ENCODE data around the gene SLC39A12. TPM values are rescaled to one million over a fixed set of nuclear protein-coding genes. Genes with fewer than 3 reads are reported as not detected.
A peak's percentile ranks its signal among the peaks of the same experiment; 100 is the strongest.
"Not testable (repeated sequence)": the region's sequence is repeated elsewhere in the genome, so short reads cannot be mapped to it uniquely, and the experiment has no call there.

Gene SLC39A12
- total RNA-seq, 2 donors from 2014 or later, result not detected

DNA sequence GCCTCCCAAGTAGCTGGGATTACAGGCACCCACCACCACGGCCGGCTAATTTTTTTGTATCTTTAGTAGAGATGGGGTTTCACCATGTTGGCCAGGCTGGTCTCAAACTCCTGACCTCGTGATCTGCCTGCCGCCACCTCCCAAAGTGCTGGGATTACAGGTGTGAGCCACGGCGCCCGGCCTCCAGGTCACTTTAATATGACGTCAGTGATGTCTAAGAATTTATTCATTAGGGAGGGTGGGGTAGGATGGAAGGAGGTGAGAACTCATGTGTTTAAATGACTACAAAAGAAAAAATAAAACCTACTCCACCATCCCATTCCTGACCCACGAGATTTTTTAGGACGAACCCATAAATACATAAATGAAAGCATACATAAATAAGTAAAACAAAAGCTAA, 2.7 kb downstream of the SLC39A12 start:
- not testable (repeated sequence) for ATAC-seq; H3K9me3 Mint-ChIP-seq; H3K36me3 Mint-ChIP-seq; DNase-seq (ENCODE audit: low spot score in 2 of 2); H3K27ac Mint-ChIP-seq

DNA sequence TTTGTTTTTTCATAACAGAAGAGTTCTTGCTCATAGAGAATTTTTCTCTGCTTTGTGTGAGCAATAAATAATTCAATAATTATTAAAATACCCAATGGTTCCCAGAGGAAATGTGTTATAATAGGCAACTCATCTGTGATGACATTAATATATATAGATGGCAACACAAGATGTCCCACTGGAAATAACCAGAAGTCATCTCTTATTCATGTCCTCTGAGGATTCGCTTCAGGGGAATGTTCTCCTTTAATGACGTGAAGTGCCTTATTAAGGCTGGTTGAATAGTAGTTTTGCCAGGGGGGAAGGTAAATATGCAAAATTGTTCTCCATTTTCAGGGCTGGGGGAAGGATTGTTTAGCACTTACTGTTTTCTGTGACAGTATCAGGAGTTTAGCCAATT, 3.1 kb downstream of the SLC39A12 start:
- no peak for DNase-seq (ENCODE audit: low spot score in 2 of 2)
- peaks cover 0 to 8% of the 10 kb centered on the region in 2 donors for H3K9me3 Mint-ChIP-seq
- H3K36me3 Mint-ChIP-seq, result no peaks in the 10 kb centered on the region
- no peak overlapping the region for H3K27ac Mint-ChIP-seq
- no peak for ATAC-seq

DNA sequence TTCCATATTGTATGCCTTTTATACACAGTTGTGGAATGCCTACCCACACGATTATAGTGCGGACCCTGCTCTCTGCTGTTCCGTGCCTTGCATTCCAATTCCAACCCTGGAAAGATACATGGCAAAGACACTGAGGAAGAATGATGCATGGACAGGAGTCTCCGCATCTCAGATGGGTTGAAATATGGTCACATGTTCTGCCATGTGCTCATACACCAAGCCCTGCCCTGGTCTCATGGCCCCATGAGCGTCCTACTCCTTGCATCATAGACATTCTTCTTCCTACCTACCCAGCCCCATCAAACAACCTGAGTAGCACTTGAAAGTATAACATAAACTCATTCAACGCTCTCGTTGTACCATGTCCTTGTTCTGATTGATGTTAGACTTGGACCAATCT, 6.3 kb downstream of the SLC39A12 start:
- DNase-seq (ENCODE audit: low spot score in 2 of 2), result no peak
- Mint-ChIP-seq H3K9me3 (peaks cover 3 to 13% of the 10 kb centered on the region in 2 donors), H3K27ac (no peak overlapping the region), H3K36me3 (no peaks in the 10 kb centered on the region)
- ATAC-seq, result no peak

DNA sequence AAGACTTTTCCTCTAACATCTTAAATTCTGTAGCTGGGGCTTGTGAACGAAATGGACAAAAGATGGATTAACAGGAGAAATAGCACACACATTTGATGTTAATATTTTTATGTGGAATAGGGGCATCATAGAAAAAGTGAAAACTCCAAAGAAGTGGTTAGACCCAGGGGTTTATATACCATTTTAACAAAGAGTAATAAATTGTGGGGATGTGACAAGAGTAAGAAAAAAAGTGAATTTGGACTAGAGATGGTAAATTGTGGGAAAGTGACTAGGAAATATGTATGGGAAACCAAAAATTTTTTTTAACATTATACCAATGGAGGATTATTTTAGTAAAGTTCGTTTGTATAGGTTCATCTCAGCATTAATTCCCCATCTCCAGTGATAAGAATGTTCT, 8.2 kb downstream of the SLC39A12 start:
- ATAC-seq, result no peak
- Mint-ChIP-seq H3K36me3 (no peaks in the 10 kb centered on the region), H3K9me3 (peaks cover 3 to 16% of the 10 kb centered on the region in 2 donors), H3K27ac (no peak overlapping the region)
- no peak for DNase-seq (ENCODE audit: low spot score in 2 of 2)

DNA sequence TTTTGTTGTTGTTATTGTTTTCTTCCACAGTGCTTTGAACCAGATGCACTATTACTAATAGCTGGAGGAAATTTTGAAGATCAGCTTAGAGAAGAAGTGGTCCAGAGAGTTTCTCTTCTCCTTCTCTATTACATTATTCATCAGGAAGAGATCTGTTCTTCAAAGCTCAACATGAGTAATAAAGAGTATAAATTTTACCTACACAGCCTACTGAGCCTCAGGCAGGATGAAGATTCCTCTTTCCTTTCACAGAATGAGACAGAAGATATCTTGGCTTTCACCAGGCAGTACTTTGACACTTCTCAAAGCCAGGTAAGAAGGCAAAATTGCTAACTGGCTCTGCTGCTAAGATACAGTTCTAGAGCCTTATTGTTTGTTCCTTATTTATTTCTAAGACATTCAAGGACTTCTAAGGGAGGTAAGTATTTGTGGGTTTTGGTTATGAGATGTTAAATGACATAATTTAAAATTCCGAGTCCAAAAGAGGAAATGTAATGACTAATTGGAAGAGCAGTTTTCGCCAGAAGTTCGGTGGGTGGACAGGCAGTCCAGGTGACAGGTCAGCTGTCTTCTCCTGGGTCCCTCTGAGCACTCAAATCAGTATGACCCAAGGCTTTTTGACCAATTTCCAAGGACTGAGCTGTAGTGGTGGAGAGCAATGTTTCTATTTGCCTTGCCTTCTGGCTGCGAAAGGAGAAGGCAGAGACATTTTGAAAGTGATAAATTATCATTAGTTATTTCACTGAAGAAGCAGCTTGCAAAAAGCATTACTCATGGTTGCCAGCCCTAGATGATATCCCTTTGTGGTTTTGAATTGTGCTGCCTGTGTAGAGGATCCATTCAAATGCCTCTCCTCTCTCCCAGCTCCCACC, 10.1 kb downstream of the SLC39A12 start:
- DNase-seq (ENCODE audit: low spot score in 2 of 2) (no peak), ATAC-seq (no peak)
- H3K27ac Mint-ChIP-seq, result no peak overlapping the region
- H3K9me3 Mint-ChIP-seq, result peaks cover 3 to 16% of the 10 kb centered on the region in 2 donors
- H3K36me3 Mint-ChIP-seq, result no peaks in the 10 kb centered on the region

DNA sequence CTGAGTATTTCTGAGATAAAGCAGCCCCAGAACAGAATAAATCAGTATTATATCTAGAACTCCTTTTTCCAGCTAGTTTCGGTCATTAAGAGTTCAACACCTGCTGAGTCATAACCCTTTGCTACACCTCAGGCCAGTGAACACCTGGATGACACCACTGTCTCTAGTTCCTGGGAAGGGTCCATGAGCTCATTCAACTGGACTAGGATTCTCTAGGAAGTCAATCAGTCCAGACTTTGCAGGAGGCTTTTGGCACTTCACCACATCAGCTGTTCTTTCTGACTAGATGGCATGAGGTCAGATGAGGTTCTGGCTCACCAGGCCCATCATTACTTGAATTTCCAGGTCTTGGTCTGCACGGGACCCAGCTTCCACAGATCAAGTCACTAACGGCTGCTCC, 11.7 kb downstream of the SLC39A12 start:
- H3K27ac Mint-ChIP-seq, result no peak overlapping the region

DNA sequence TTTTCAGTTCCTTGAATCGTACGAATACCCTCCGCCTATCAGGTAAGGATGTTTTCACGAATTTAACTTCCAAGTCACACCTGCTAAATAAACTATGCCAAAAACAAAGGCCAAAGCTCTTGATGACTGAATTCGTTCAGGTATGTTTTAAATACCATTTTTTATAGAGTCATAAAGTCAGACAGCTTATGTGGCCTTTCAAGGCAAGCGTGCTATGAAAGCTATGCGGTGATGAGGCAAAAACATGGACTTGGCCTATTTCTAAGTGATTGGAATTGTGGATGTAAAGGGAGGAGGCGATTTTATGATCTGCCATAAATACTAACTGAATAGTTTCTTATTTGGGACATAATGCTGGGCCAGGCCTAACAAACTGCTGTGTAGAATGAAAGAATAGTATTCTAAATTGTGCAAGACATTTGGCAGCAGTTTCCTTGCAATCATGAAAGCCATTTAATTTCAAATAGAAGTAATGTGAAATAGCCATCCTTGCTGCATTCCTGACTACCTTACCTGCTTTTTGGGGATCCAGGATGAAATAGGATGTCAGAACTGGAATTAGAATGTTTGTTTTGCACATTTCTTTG, 14.0 kb downstream of the SLC39A12 start:
- H3K9me3 Mint-ChIP-seq, result peaks cover 12 to 20% of the 10 kb centered on the region in 2 donors
- no peak overlapping the region for H3K27ac Mint-ChIP-seq
- DNase-seq (ENCODE audit: low spot score in 2 of 2), result no peak
- H3K36me3 Mint-ChIP-seq, result no peaks in the 10 kb centered on the region
- ATAC-seq, result no peak

More for the DNA sequence above, 11.7 kb downstream of the SLC39A12 start:
- ATAC-seq, result no peak
- Mint-ChIP-seq H3K9me3 (peaks cover 5 to 16% of the 10 kb centered on the region in 2 donors), H3K36me3 (no peaks in the 10 kb centered on the region)
- DNase-seq (ENCODE audit: low spot score in 2 of 2), result no peak

DNA sequence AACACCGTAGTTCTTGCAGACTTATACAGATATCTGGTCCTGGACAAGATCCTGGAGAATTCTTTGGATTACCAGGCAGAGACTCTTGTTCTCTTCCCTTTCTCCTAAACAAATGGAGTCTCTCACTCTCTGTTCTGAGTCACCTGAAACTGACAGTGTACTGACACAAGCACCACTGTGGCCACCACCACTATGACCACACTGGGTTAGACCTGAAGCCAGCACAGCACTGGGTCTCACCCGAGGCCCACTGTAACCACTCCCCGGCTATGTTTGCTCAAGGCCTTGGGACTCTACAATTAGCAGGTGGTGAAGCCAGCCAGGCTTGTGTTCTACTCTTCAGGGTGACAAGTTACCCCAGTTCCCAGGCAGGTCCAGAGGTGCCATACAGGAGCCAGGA, 22.8 kb downstream of the SLC39A12 start:
- Mint-ChIP-seq H3K36me3 (no peaks in the 10 kb centered on the region), H3K9me3 (peaks cover 5 to 13% of the 10 kb centered on the region in 2 donors)
- no peak for ATAC-seq

DNA sequence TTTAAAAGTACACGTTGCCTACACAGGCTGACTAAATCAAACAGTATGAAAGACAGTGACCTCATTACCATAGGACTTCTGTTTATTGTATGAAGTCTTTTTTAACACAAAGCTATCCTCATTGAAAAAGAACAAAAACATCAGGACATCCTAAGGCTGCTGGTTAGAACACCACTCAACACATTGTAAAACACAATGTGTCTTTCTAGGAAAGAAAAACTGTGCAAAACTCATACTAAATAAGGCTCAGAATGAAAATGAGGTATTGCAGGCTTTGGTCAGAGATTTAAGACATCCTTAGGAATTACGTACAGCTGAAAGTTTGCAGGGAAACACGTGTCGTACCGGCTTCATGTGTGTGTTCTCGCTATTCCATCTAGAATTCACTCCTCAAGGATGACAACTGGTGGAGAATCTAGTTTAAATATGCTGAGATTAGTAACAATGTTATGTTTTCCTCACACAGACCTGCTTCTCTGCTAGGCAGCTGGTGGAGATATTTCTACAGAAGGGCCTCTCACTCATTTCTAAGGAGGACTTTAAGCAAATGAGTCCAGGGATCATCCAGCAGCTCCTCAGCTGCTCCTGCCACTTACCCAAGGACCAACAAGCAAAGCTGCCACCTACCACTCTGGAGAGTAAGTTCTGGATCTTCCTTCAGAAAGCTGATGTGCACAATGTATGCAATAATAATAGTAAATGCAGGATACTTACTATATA, 29.3 kb downstream of the SLC39A12 start:
- no peak for DNase-seq (ENCODE audit: low spot score in 2 of 2)
- Mint-ChIP-seq H3K9me3 (peaks cover 0 to 3% of the 10 kb centered on the region in 2 donors), H3K27ac (no peak overlapping the region), H3K36me3 (no peaks in the 10 kb centered on the region)
- ATAC-seq, result no peak

More for the DNA sequence above, 22.8 kb downstream of the SLC39A12 start:
- DNase-seq (ENCODE audit: low spot score in 2 of 2), result no peak
- no peak overlapping the region for H3K27ac Mint-ChIP-seq

DNA sequence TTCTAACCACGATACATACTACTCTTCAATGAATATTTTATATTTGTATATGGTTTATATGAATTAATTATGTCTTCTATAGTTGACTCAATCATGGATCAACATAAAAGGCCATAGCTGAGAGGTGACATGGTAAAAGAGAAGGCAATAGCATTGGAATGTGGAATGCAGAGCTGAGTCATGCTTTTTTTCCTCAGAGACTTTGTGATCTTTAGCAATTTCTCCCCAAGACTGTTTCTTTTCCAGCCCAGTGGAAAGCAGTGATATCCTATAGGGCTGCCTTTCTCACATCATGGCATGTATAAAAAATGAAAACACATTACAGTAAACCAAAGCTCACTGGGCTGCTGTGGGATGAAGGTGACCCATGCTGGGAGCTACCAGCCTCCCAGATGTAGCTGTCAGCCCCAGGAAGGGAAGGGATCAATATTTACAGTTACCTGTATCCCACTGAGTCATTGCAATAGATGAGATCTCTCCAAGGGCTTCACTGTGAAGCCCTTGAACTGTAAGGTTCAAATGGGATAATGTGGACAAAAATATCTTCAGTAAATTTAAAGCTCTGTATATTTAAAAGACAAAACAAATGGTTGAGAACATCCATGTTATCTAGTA, 30.2 kb downstream of the SLC39A12 start:
- DNase-seq (ENCODE audit: low spot score in 2 of 2) (no peak), ATAC-seq (no peak)
- Mint-ChIP-seq H3K27ac (no peak overlapping the region), H3K9me3 (peaks cover 0 to 3% of the 10 kb centered on the region in 2 donors), H3K36me3 (no peaks in the 10 kb centered on the region)

DNA sequence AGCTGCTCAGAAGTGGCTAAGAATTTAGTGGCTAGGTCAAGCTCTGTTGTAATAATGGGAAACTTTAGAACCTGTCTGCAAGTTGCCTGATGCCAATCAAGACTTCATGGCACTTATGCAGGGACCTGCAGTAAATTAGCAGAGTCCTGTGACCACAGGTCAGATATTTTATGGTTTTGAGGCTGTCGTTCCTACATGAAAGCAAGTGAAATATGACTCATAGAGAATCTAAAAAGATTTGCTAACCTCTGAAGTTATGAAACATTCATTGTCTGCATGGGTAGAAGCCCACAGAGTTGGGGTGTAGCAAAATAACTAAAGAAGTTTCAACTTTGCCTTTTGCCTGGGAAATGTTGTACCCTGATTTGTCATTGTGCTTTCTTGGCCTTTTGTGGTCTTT, 32.3 kb downstream of the SLC39A12 start:
- DNase-seq (ENCODE audit: low spot score in 2 of 2) (no peak), ATAC-seq (peak in 1 of 2 donors; percentile 28)
- Mint-ChIP-seq H3K27ac (no peak overlapping the region), H3K9me3 (peaks cover 0 to 3% of the 10 kb centered on the region in 2 donors), H3K36me3 (no peaks in the 10 kb centered on the region)

DNA sequence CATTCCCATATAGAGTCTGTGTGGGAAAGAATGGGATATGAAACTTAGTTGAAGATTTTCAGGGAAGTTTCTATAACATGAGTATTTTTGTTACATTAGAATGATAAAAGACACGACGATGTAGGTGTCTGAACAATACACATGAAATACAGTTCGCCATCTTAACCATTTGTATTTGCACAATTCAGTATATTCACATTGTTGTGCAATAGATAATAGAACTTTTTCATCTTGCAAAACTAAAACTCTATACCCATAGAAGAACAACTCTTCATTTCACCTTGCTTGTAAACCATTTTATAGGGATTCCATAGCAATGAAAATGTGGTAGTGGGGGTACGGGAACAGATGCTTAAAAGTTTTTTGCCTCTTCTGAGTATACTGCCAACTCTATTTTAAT, 32.8 kb downstream of the SLC39A12 start:
- Mint-ChIP-seq H3K36me3 (no peaks in the 10 kb centered on the region), H3K9me3 (peaks cover 0 to 3% of the 10 kb centered on the region in 2 donors), H3K27ac (no peak overlapping the region)
- DNase-seq (ENCODE audit: low spot score in 2 of 2) (no peak), ATAC-seq (no peak)

DNA sequence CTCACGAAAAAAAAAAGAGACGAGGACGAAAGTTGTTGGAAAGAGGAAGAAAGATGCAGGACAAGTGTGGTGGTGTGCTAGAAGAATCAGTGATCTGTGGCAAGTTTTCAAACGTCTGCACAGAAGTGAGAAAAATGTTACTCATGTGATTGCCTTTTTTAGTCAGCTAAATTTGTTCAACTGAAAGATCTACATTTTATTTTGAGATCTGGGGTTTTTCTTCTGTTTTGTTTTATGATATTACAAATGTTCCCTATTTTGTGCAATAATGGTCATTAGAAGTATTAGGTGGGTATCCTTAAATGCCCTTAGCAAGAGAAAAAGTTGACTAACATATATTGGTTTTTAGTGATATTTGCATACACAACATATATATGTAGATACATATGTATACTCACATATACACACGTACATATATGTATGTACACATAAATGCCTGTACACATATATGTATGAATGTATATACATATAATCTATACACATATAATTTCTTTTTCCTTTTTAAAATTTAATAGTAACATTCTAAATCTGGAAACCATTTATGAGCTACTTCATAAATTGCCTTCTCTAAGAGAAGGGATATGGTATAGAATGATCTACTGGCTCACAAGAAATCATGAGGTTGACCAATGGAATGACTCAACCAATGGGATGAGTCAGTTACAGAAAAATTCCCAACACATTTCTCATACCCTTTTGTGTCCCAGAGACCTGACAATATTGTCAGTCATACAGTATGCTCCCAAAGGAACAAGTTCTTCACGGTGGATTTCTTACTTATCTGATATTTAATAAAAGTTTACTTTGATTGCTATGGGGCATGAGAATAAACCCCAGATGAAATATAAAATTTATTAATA, 38.4 kb downstream of the SLC39A12 start:
- no peak overlapping the region for H3K27ac Mint-ChIP-seq
- H3K36me3 Mint-ChIP-seq, result no peaks in the 10 kb centered on the region
- peaks cover 0 to 3% of the 10 kb centered on the region in 2 donors for H3K9me3 Mint-ChIP-seq
- no peak for ATAC-seq
- no peak for DNase-seq (ENCODE audit: low spot score in 2 of 2)

DNA sequence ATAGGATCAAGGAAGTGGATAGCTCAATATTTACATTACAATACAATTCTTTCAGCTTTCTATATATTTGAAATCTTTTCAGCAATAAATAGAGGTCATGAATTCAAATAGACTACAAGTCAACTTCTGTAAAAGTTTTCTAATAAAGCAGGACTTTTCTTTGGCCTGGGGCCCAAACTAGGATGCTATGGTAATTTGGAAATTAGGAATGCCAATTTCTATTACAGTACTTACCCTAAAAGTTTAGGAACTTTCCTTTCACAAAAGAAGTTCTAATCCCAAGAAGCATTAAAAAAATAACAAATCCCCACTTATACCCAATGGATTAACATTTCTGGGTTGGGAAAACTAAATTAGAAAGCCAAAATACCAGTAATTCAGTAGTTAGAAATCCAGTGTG, 40.5 kb downstream of the SLC39A12 start:
- peaks cover 0 to 3% of the 10 kb centered on the region in 2 donors for H3K9me3 Mint-ChIP-seq
- H3K27ac Mint-ChIP-seq, result no peak overlapping the region
- ATAC-seq (no peak), DNase-seq (ENCODE audit: low spot score in 2 of 2) (no peak)
- H3K36me3 Mint-ChIP-seq, result no peaks in the 10 kb centered on the region

DNA sequence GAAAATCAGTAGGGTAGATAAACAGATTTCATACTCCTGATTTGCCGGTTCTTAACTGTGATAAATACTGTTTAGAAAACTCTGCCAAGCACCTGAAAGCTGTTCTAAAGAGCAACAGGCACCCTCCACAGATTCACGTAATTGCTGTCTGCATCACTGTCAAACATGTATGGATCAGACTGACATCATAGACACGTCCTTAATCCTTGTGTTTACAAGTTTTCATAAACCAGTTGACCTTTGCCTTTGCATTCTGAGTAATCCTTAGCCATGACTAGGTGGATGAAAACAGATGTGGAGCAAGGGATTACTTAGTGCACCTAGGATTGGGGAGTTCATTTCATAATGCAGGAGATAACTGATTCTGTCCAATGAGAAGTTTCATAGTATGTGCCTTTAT, 41.6 kb downstream of the SLC39A12 start:
- no peak for ATAC-seq
- no peak for DNase-seq (ENCODE audit: low spot score in 2 of 2)
- H3K9me3 Mint-ChIP-seq, result peaks cover 0 to under 1% of the 10 kb centered on the region in 2 donors
- no peaks in the 10 kb centered on the region for H3K36me3 Mint-ChIP-seq
- no peak overlapping the region for H3K27ac Mint-ChIP-seq

DNA sequence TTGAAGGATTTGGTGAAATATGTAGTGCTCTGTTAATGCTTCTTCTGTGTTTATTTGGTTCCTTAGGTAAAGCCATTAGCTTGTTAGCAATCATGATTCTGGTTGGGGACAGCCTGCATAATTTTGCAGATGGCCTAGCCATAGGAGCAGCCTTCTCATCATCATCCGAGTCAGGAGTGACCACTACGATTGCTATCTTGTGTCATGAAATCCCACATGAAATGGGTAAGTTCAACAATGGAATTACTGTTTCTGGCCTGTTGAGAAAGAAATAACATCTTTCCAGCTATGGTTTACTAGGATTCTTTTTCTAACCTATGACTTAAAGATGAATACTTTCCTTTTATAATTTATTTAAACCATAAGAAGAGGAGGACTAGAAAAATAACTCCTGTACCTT, 48.9 kb downstream of the SLC39A12 start:
- Mint-ChIP-seq H3K27ac (no peak overlapping the region), H3K36me3 (no peaks in the 10 kb centered on the region), H3K9me3 (no peaks in the 10 kb centered on the region)
- ATAC-seq (no peak), DNase-seq (ENCODE audit: low spot score in 2 of 2) (no peak)

Data from activated naive CD4-positive, alpha-beta T cell treated with anti-CD3 and anti-CD28 coated beads, Interleukin-2, amount 50 U/mL, for 72 hours (primary cell).